Endothelial cell of umbilical vein (primary cell): ENCODE measurements around the gene COL23A1. TPM values are rescaled to one million over a fixed set of nuclear protein-coding genes. Genes with fewer than 3 reads are reported as not detected.

Experiments used
- BruUV-seq: library from RNA; stranded (reverse); fragments of 400-500 nt; replicated peaks from 2 replicates; lab custom pipeline; 2021; lab: Mats Ljungman, UMichigan
- CTCF ChIA-PET: fragments of 300-600, 350-600 bp; sonication (Branson Sonifier 250); formaldehyde crosslinking; loops from one replicate; lab custom pipeline; 2021; ENCODE audit warnings: antibody characterized with exemption, inconsistent platforms; lab: Charles Lee
- POLR2A ChIA-PET: fragments of 300-600, 350-600 bp; sonication (Branson Sonifier 250); formaldehyde crosslinking; loops from one replicate; lab custom pipeline; 2021; ENCODE audit warnings: antibody characterized with exemption, inconsistent platforms; lab: Charles Lee
- DNase-seq: peaks from one replicate; pipeline ENCODE4 v3.0.0-alpha.2; 2011; ENCODE audit warnings: low read depth, low spot score
- FAIRE-seq: peaks from 2 replicates; lab custom pipeline; 2011; peaks lifted over from hg19 to GRCh38; lab: Jason Lieb, UNC
- H2AFZ ChIP-seq: 2 replicates; pipeline ENCODE4 v1.6.0; 2012; ENCODE audit warnings: low read depth, low read length, control low read depth, inconsistent platforms
- H3K27ac ChIP-seq: 2 replicates; pipeline ENCODE4 v1.5.1; 2011; ENCODE audit warnings: low read depth, mild to moderate bottlenecking, control low read depth, low read length, moderate library complexity; ENCODE audit not compliant: insufficient read depth
- H3K27me3 ChIP-seq, 2 experiments: 2 replicates each; pipeline versions ENCODE4 v1.6.0 to v1.6.1; 2011; ENCODE audit warnings: low read length in 2 of 2, mixed read lengths in 1 of 2; ENCODE audit not compliant: control insufficient read depth in 2 of 2, insufficient read depth in 2 of 2
- H3K36me3 ChIP-seq, 2 experiments: 2 replicates in 1 of 2; 3 replicates in 1 of 2; pipeline ENCODE4 v1.5.1; 2011; ENCODE audit warnings: low read length in 2 of 2, mild to moderate bottlenecking in 1 of 2, moderate library complexity in 1 of 2; ENCODE audit not compliant: control insufficient read depth in 2 of 2, insufficient read depth in 2 of 2; ENCODE audit errors: extremely low read depth in 1 of 2
- H3K4me1 ChIP-seq: 3 replicates; pipeline ENCODE4 v1.5.1; 2011; ENCODE audit warnings: mild to moderate bottlenecking, low read length; ENCODE audit not compliant: control insufficient read depth, insufficient read depth; ENCODE audit errors: extremely low read depth
- H3K4me2 ChIP-seq: 2 replicates; pipeline ENCODE4 v1.6.1; 2011; ENCODE audit warnings: low read length, control low read depth, mixed read lengths; ENCODE audit not compliant: insufficient read depth
- H3K4me3 ChIP-seq, 3 experiments: fragments of 200-600 bp in 1 of 3; sonication (generic), shearing (Covaris generic) in 1 of 3; replicated peaks in 1 of 3; 2 replicates each; pipeline ENCODE4 v1.5.1; 2011 to 2016; ENCODE audit warnings: control low read depth in 3 of 3, low read length in 3 of 3, mild to moderate bottlenecking in 2 of 3, inconsistent platforms in 1 of 3, low read depth in 1 of 3, moderate library complexity in 1 of 3; ENCODE audit not compliant: insufficient read depth in 1 of 3
- H3K79me2 ChIP-seq: 2 replicates; pipeline ENCODE4 v1.6.0; 2012; ENCODE audit warnings: low read length, inconsistent platforms; ENCODE audit not compliant: control insufficient read depth, insufficient read depth
- H3K9ac ChIP-seq: replicated peaks from 2 replicates; pipeline ENCODE3; 2011; ENCODE audit warnings: low read length, control low read depth; ENCODE audit not compliant: insufficient read depth; ENCODE audit errors: extremely low read depth
- H3K9me1 ChIP-seq: replicated peaks from 3 replicates; pipeline ENCODE4 v1.6.0; 2011; ENCODE audit warnings: mild to moderate bottlenecking, low read length; ENCODE audit not compliant: control insufficient read depth, insufficient read depth; ENCODE audit errors: extremely low read depth
- H3K9me3 ChIP-seq: replicated peaks from 2 replicates; pipeline ENCODE4 v1.5.1; 2012; ENCODE audit warnings: low read length, inconsistent platforms; ENCODE audit not compliant: control insufficient read depth, insufficient read depth
- H4K20me1 ChIP-seq: replicated peaks from 2 replicates; pipeline ENCODE3; 2011; ENCODE audit warnings: mild to moderate bottlenecking, low read length; ENCODE audit not compliant: control insufficient read depth, insufficient read depth; ENCODE audit errors: extremely low read depth
- EZH2 ChIP-seq: IDR thresholded peaks from 2 replicates; pipeline ENCODE4 v1.6.1; 2012; ENCODE audit warnings: borderline replicate concordance, low read depth, mild to moderate bottlenecking, moderate library complexity, low read length, inconsistent platforms; ENCODE audit not compliant: severe bottlenecking
- FOS ChIP-seq: IDR thresholded peaks from 2 replicates; pipeline ENCODE4 v1.6.1; 2011; ENCODE audit warnings: mild to moderate bottlenecking, low read length, moderate library complexity, borderline replicate concordance; ENCODE audit not compliant: insufficient read depth
- GATA2 ChIP-seq: IDR thresholded peaks from 2 replicates; pipeline ENCODE4 v1.7.0; 2011; ENCODE audit warnings: low read depth, mild to moderate bottlenecking, moderate library complexity, mixed read lengths, low read length; ENCODE audit not compliant: insufficient read length, insufficient read depth
- JUN ChIP-seq: IDR thresholded peaks from 2 replicates; pipeline ENCODE4 v1.6.1; 2011; ENCODE audit warnings: borderline replicate concordance, low read depth; ENCODE audit not compliant: insufficient read length, insufficient read depth
- MAX ChIP-seq: IDR thresholded peaks from 2 replicates; pipeline ENCODE4 v1.6.1; 2011; ENCODE audit not compliant: insufficient read depth, insufficient read length
- MYC ChIP-seq: IDR thresholded peaks from one replicate; pipeline ENCODE4 v1.6.1; 2011; ENCODE audit warnings: mild to moderate bottlenecking, low read depth, low read length
- POLR2A ChIP-seq: IDR thresholded peaks from 2 replicates; pipeline ENCODE4 v1.6.1; 2012; ENCODE audit warnings: low read depth, mild to moderate bottlenecking, control low read depth, low read length
- POLR2AphosphoS5 ChIP-seq: IDR thresholded peaks from 2 replicates; pipeline ENCODE4 v1.6.1; 2012; ENCODE audit warnings: low read depth, mild to moderate bottlenecking, control low read depth, low read length, moderate library complexity; ENCODE audit not compliant: insufficient read depth
- dilution Hi-C: fragments of 300-500 bp; cut with MboI; formaldehyde crosslinking; loops from one replicate; pipeline ENCODE4 v1.15.0; 2019; ENCODE audit warnings: low sequenced_read_pairs; ENCODE audit not compliant: extremely low pct_ligation_motif_present
- intact Hi-C: fragments of 100-400 bp; cut with micrococcal nuclease; formaldehyde crosslinking; loops from one replicate; pipeline ENCODE4 v1.10.0; 2022
- polyA plus RNA-seq, 4 experiments: library from polyadenylated mRNA; depleted of rRNA in 3 of 4; stranded (reverse) in 3 of 4; unstranded in 1 of 4; fragments of >200 nt; gene quantifications; 2 replicates each; pipeline versions ENCODE4 v1.2.1 to v1.2.3, GENCODE V29; 2011 to 2012; ENCODE audit warnings: missing spikeins in 1 of 4
- total RNA-seq: library from RNA; stranded (reverse); gene quantifications from 2 replicates; pipeline ENCODE4 v1.2.3, GENCODE V29; 2021
- TF ChIP-seq, protein P1 (sequence below), 2 donors: IDR thresholded peaks; 1 replicate in 1 of 2; 2 replicates in 1 of 2; pipeline ENCODE4 v1.5.1; 2011; ENCODE audit warnings: low read length in 2 of 2, mild to moderate bottlenecking in 2 of 2, moderate library complexity in 2 of 2, control low read depth in 1 of 2, inconsistent platforms in 1 of 2, low read depth in 1 of 2; ENCODE audit not compliant: insufficient read depth in 1 of 2; ENCODE audit errors: extremely low read depth in 1 of 2

Gene COL23A1
- total and polyA plus RNA-seq, 2 donors (not counting 3 experiments of a cell fraction or from before 2014, with no cell fraction given) = not detected

- H3K4me1 ChIP-seq = no peaks in the 10 kb centered on the region
- no peak overlapping the region for H3K4me2 ChIP-seq
- dilution Hi-C loops = no loop called here
- H3K9ac ChIP-seq = no peak overlapping the region
- H3K79me2 ChIP-seq = no peaks in the 10 kb centered on the region
- no peak overlapping the region for H3K4me3 ChIP-seq
- ChIA-PET CTCF (no interaction called here), POLR2A (no interaction called here)
- no peaks in the 10 kb centered on the region for H4K20me1 ChIP-seq
- H3K9me3 ChIP-seq = no peaks in the 10 kb centered on the region
- no peak for FAIRE-seq
- H3K27ac ChIP-seq = no peak overlapping the region
- TF ChIP-seq JUN (no peak), POLR2A (no peak), EZH2 (no peak), GATA2 (no peak), FOS (no peak), POLR2AphosphoS5 (no peak), MYC (no peak), MAX (no peak)
- TF ChIP-seq, protein P1, sequence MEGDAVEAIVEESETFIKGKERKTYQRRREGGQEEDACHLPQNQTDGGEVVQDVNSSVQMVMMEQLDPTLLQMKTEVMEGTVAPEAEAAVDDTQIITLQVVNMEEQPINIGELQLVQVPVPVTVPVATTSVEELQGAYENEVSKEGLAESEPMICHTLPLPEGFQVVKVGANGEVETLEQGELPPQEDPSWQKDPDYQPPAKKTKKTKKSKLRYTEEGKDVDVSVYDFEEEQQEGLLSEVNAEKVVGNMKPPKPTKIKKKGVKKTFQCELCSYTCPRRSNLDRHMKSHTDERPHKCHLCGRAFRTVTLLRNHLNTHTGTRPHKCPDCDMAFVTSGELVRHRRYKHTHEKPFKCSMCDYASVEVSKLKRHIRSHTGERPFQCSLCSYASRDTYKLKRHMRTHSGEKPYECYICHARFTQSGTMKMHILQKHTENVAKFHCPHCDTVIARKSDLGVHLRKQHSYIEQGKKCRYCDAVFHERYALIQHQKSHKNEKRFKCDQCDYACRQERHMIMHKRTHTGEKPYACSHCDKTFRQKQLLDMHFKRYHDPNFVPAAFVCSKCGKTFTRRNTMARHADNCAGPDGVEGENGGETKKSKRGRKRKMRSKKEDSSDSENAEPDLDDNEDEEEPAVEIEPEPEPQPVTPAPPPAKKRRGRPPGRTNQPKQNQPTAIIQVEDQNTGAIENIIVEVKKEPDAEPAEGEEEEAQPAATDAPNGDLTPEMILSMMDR (IDR thresholded peaks at IDR 0.05; ENCODE audit: extremely low read depth in 1 of 2, insufficient read depth in 1 of 2, low read depth in 1 of 2, low read length in 2 of 2) = no peak
- intact Hi-C loops = no loop called here
- DNase-seq = no peak
- H2AFZ ChIP-seq = no peak overlapping the region
- no peaks in the 10 kb centered on the region for H3K9me1 ChIP-seq
- BruUV-seq = no TSS peak
- no peaks in the 10 kb centered on the region for H3K36me3 ChIP-seq
- H3K27me3 ChIP-seq = no peaks in the 10 kb centered on the region
Observed at GRCh38 chr5:178246624-178247279, 343.4 kb downstream of the COL23A1 start.
